PC-3 (cell line): ENCODE measurements around the gene ADGRL3.

Source experiments
- EZH2 ChIP-seq: fragments of 300-600 bp; sonication (generic); IDR thresholded peaks from one replicate; pipeline ENCODE4 v1.6.1; 2017; ENCODE audit warnings: antibody characterized with exemption, mild to moderate bottlenecking, low read length; ENCODE audit not compliant: unreplicated experiment
- TF ChIP-seq, protein P1 (sequence below): fragments of 300-600 bp; sonication (generic); conservative IDR thresholded peaks from 2 replicates; pipeline ENCODE4 v1.5.1; 2017; ENCODE audit warnings: antibody characterized with exemption, low read depth, mild to moderate bottlenecking, low read length

DNA sequence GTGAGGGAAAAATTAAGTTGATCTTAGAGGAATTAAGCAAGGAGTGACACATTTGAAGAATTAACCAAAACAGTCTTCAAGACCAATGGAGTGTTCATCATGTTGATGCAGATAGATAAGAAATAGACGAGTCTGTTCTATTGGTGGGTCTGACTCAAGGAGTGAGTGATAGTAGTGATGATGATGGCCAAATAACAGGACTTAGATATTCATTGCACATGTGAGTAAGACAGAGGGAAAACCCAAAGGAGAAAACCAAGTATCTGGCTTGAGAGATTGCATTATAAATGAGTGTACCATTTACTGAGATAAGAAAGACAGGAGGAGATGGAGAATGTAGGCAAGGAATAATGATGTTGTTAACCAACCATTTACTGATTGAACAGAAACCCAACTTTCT lies 321.3 kb downstream of the ADGRL3 start:
- TF ChIP-seq EZH2: no peak
- TF ChIP-seq, protein P1, sequence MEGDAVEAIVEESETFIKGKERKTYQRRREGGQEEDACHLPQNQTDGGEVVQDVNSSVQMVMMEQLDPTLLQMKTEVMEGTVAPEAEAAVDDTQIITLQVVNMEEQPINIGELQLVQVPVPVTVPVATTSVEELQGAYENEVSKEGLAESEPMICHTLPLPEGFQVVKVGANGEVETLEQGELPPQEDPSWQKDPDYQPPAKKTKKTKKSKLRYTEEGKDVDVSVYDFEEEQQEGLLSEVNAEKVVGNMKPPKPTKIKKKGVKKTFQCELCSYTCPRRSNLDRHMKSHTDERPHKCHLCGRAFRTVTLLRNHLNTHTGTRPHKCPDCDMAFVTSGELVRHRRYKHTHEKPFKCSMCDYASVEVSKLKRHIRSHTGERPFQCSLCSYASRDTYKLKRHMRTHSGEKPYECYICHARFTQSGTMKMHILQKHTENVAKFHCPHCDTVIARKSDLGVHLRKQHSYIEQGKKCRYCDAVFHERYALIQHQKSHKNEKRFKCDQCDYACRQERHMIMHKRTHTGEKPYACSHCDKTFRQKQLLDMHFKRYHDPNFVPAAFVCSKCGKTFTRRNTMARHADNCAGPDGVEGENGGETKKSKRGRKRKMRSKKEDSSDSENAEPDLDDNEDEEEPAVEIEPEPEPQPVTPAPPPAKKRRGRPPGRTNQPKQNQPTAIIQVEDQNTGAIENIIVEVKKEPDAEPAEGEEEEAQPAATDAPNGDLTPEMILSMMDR: no peak
